Skin epidermis (tissue), 12 donors: ENCODE results near the gene DDX17.

Experiments used
- H3K27ac ChIP-seq, 21 experiments: fragments of 200-600 bp; sonication (generic) in 11 of 21; one replicate each; pipeline ENCODE4 v1.5.0; 2020; ENCODE audit warnings: mild to moderate bottlenecking in 3 of 21, inconsistent platforms in 2 of 21, moderate library complexity in 2 of 21
- H3K4me3 ChIP-seq, 7 experiments: fragments of 200-600 bp; sonication (generic) in 2 of 7; one replicate each; pipeline ENCODE4 v1.5.0; 2020; ENCODE audit warnings: inconsistent platforms in 2 of 7, mild to moderate bottlenecking in 2 of 7, moderate library complexity in 1 of 7

DDX17 gene

DNA sequence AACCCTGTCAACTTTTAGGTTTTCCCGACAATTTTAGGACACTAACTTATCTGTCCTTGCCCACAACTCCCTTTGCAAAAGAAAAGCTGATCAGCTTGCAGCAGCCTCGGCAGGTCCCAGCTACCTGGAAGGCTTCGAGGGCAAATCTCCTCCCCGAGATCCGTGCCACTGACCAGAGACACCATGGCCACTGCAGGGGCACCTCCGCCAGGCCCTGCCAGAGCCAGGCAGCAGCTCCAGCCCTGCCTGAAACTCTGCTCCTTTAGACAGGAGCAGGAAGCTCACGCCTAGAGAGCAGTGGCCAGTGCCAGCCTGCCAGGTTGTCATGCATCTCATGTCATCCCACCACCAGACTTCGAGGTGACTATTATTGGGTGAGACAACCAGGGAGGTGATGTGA, 72.2 kb downstream of the DDX17 start:
- H3K27ac ChIP-seq = no peak overlapping the region
- no peak overlapping the region for H3K4me3 ChIP-seq
